HCT116 (cell line): ENCODE data around the gene PLAU. TPM values are rescaled to one million over a fixed set of nuclear protein-coding genes. Genes with fewer than 3 reads are reported as not detected.

Experiments used
- ATAC-seq: fragments of 200-7000 bp; cut with Tn5 transposase; 2 replicates; pipeline ENCODE4 v1.9.1; 2020; ENCODE audit warnings: mild to moderate bottlenecking, moderate library complexity
- BruUV-seq: library from RNA; stranded (reverse); fragments of 400-500 nt; replicated peaks from 2 replicates; lab custom pipeline; 2021; lab: Mats Ljungman, UMichigan
- CTCF ChIA-PET: fragments of 300-600 bp; sonication (Branson Sonifier 250); formaldehyde crosslinking; loops from one replicate; lab custom pipeline; 2021; ENCODE audit warnings: antibody characterized with exemption; lab: Charles Lee
- POLR2A ChIA-PET: fragments of 300-600, 350-600 bp; sonication (Branson Sonifier 250); formaldehyde crosslinking; loops from one replicate; lab custom pipeline; 2021; ENCODE audit warnings: antibody characterized with exemption; lab: Charles Lee
- RAD21 ChIA-PET, 2 experiments: fragments of 300-600 bp; sonication (Branson Sonifier 250); formaldehyde crosslinking; loops; one replicate each; lab custom pipeline; 2023; ENCODE audit warnings: low total read pairs in 2 of 2; ENCODE audit not compliant: uncharacterized antibody in 2 of 2, unreplicated experiment in 2 of 2, low non-redundant PET in 1 of 2; lab: Charles Lee
- DNase-seq: peaks from one replicate; pipeline ENCODE4 v3.0.0-alpha.2; 2010; ENCODE audit warnings: low read depth, low spot score
- H2AFZ ChIP-seq: fragments of 200-600 bp; shearing (Covaris generic), sonication (generic); 2 replicates; pipeline ENCODE4 v1.6.1; 2017; ENCODE audit warnings: low read depth, mixed run types, mixed read lengths, antibody characterized with exemption, low read length; ENCODE audit not compliant: poor library complexity, severe bottlenecking
- H3K27ac ChIP-seq: 2 replicates; pipeline ENCODE4 v1.5.1; 2012; ENCODE audit warnings: low read depth, low read length
- H3K27me3 ChIP-seq: fragments of 200-600 bp; sonication (generic); 2 replicates; pipeline ENCODE4 v1.6.1; 2016; ENCODE audit warnings: mixed run types, low read length, mixed read lengths; ENCODE audit not compliant: insufficient read depth
- H3K36me3 ChIP-seq, 2 experiments: fragments of 200-500 bp in 1 of 2; fragments of 200-600 bp in 1 of 2; sonication (Bioruptor generic) in 1 of 2; sonication (generic) in 1 of 2; 2 replicates each; pipeline versions ENCODE4 v1.5.1 to v1.6.1; 2014 to 2016; ENCODE audit warnings: low read length in 2 of 2, inconsistent platforms in 1 of 2, mixed read lengths in 1 of 2, mixed run types in 1 of 2; ENCODE audit not compliant: insufficient read depth in 2 of 2, control insufficient read depth in 1 of 2
- H3K4me1 ChIP-seq, 2 experiments: fragments of 200-600 bp in 1 of 2; sonication (generic) in 1 of 2; 2 replicates each; pipeline versions ENCODE4 v1.5.1 to v1.6.1; 2012 to 2017; ENCODE audit warnings: low read length in 2 of 2, inconsistent platforms in 1 of 2, mild to moderate bottlenecking in 1 of 2, mixed read lengths in 1 of 2, mixed run types in 1 of 2, moderate library complexity in 1 of 2; ENCODE audit not compliant: insufficient read depth in 2 of 2, control insufficient read depth in 1 of 2
- H3K4me2 ChIP-seq: fragments of 200-600 bp; sonication (generic); 2 replicates; pipeline ENCODE4 v1.6.1; 2017; ENCODE audit warnings: mixed run types, low read length, mixed read lengths
- H3K4me3 ChIP-seq, 2 experiments: fragments of 200-600 bp in 1 of 2; sonication (generic) in 1 of 2; replicated peaks in 1 of 2; 2 replicates each; pipeline ENCODE4 v1.5.1; 2011 to 2016; ENCODE audit warnings: low read length in 2 of 2, control low read depth in 1 of 2, low read depth in 1 of 2, mild to moderate bottlenecking in 1 of 2, mixed read lengths in 1 of 2, mixed run types in 1 of 2
- H3K79me2 ChIP-seq: fragments of 200-600 bp; sonication (generic); 2 replicates; pipeline ENCODE4 v1.6.1; 2017; ENCODE audit warnings: mild to moderate bottlenecking, mixed run types, low read length, moderate library complexity, mixed read lengths; ENCODE audit not compliant: insufficient read depth
- H3K9ac ChIP-seq: fragments of 200-600 bp; sonication (generic); 2 replicates; pipeline ENCODE4 v1.6.1; 2016; ENCODE audit warnings: low read length, mixed read lengths
- H3K9me2 ChIP-seq: fragments of 200-600 bp; sonication (generic), shearing (Covaris generic); 2 replicates; pipeline ENCODE4 v1.6.1; 2017; ENCODE audit warnings: mixed run types, mild to moderate bottlenecking, moderate library complexity; ENCODE audit not compliant: insufficient read depth
- H3K9me3 ChIP-seq, 2 experiments: fragments of 200-500 bp in 1 of 2; fragments of 200-600 bp in 1 of 2; sonication (Bioruptor generic) in 1 of 2; sonication (generic) in 1 of 2; 2 replicates each; pipeline ENCODE4 v1.6.1; 2014 to 2017; ENCODE audit warnings: low read length in 2 of 2, mixed read lengths in 2 of 2, inconsistent platforms in 1 of 2, low read depth in 1 of 2, mild to moderate bottlenecking in 1 of 2, mixed run types in 1 of 2, moderate library complexity in 1 of 2; ENCODE audit not compliant: control insufficient read depth in 1 of 2, insufficient read depth in 1 of 2
- H4K20me1 ChIP-seq: fragments of 200-600 bp; sonication (generic), shearing (Covaris generic); 2 replicates; pipeline ENCODE4 v1.6.1; 2017; ENCODE audit warnings: mixed run types, mild to moderate bottlenecking, moderate library complexity; ENCODE audit not compliant: insufficient read depth
- EGR1 ChIP-seq: IDR thresholded peaks from 2 replicates; pipeline ENCODE4 v1.6.1; 2012; ENCODE audit warnings: low read depth
- ELF1 ChIP-seq: IDR thresholded peaks from 2 replicates; pipeline ENCODE4 v1.6.1; 2012; ENCODE audit warnings: low read depth, borderline replicate concordance
- EZH2 ChIP-seq: fragments of 200-600 bp; sonication (generic); IDR thresholded peaks from 2 replicates; pipeline ENCODE4 v1.6.1; 2017; ENCODE audit warnings: antibody characterized with exemption, mixed run types
- EZH2phosphoT487 ChIP-seq: fragments of 200-600 bp; IDR thresholded peaks from 2 replicates; pipeline ENCODE4 v1.6.1; 2018; ENCODE audit warnings: antibody characterized with exemption, borderline replicate concordance
- FOSL1 ChIP-seq: IDR thresholded peaks from 2 replicates; pipeline ENCODE4 v1.6.1; 2012; ENCODE audit warnings: low read depth
- MAX ChIP-seq: IDR thresholded peaks from 2 replicates; pipeline ENCODE4 v1.6.1; 2012
- POLR2A ChIP-seq: IDR thresholded peaks from 2 replicates; pipeline ENCODE4 v1.7.0; 2011; ENCODE audit warnings: borderline replicate concordance; ENCODE audit not compliant: insufficient read depth, insufficient read length; ENCODE audit errors: extremely low read depth
- RAD21 ChIP-seq: IDR thresholded peaks from 2 replicates; pipeline ENCODE4 v1.6.1; 2012; ENCODE audit warnings: low read depth, mild to moderate bottlenecking
- SIN3A ChIP-seq: IDR thresholded peaks from 2 replicates; pipeline ENCODE4 v1.6.1; 2012; ENCODE audit warnings: low read depth
- SRF ChIP-seq: IDR thresholded peaks from 2 replicates; pipeline ENCODE4 v1.6.1; 2012; ENCODE audit warnings: low read depth
- TCF7L2 ChIP-seq: IDR thresholded peaks from 2 replicates; pipeline ENCODE4 v1.7.0; 2011; ENCODE audit warnings: borderline replicate concordance, inconsistent platforms; ENCODE audit not compliant: insufficient read depth, insufficient read length; ENCODE audit errors: extremely low read depth
- YY1 ChIP-seq: IDR thresholded peaks from 2 replicates; pipeline ENCODE4 v1.6.1; 2011; ENCODE audit warnings: low read length, low read depth, moderate library complexity, mild to moderate bottlenecking; ENCODE audit not compliant: insufficient replicate concordance; ENCODE audit errors: extremely low read depth
- ZFX ChIP-seq: fragments of 450-650 bp; IDR thresholded peaks from 2 replicates; pipeline ENCODE4 v1.6.1; 2017
- intact Hi-C: fragments of 100-400 bp; cut with micrococcal nuclease; formaldehyde crosslinking; loops from 2 replicates; pipeline ENCODE4 v1.10.0; 2022
- total RNA-seq: library from RNA; stranded (reverse); gene quantifications from one replicate; pipeline ENCODE4 v1.2.1, GENCODE V29; 2021; ENCODE audit not compliant: unreplicated experiment
- TF ChIP-seq, protein P1 (sequence below): IDR thresholded peaks from 2 replicates; pipeline ENCODE4 v1.6.1; 2011; ENCODE audit warnings: mild to moderate bottlenecking, low read length, moderate library complexity; ENCODE audit not compliant: insufficient replicate concordance; ENCODE audit errors: extremely low read depth

The PLAU gene
- total RNA-seq, 1 experiment from 2014 or later, result 60.3 TPM

GRCh38 chr10:73924935-73925334, 14.0 kb downstream of the PLAU start:
- RAD21 ChIA-PET, result no interaction called here
- Histone ChIP-seq H3K4me1 (peaks cover 3 to 28% of the 10 kb centered on the region in 2 experiments; a peak in 3 of 4 replicates), H4K20me1 (no peaks in the 10 kb centered on the region), H3K9ac (no peak overlapping the region), H3K9me3 (no peaks in the 10 kb centered on the region), H3K9me2 (no peaks in the 10 kb centered on the region), H3K4me2 (no peak overlapping the region), H3K4me3 (no peak overlapping the region), H3K27ac (no peak overlapping the region), H3K27me3 (no peaks in the 10 kb centered on the region), H3K79me2 (no peaks in the 10 kb centered on the region), H3K36me3 (no peaks in the 10 kb centered on the region), H2AFZ (no peak overlapping the region)
- POLR2A ChIA-PET, result interaction anchor here (1.1 to 1.2 kb wide), 2 partner anchors 8 to 35 kb away, joined by 3 to 12 read pairs; no protein-coding TSS in a partner anchor
- BruUV-seq, result no TSS peak
- CTCF ChIA-PET, result interaction anchor here (1.0 to 1.5 kb wide), 2 partner anchors 15 to 38 kb away, joined by 3 to 5 read pairs; no protein-coding TSS in a partner anchor
- intact Hi-C loops, result no loop called here
- ATAC-seq (no peak), DNase-seq (no peak)
- TF ChIP-seq ELF1, result no peak
- TF ChIP-seq POLR2A, result no peak
- TF ChIP-seq SRF, result no peak
- no peak for TF ChIP-seq SIN3A
- TF ChIP-seq EGR1, result no peak
- TF ChIP-seq, protein P1, sequence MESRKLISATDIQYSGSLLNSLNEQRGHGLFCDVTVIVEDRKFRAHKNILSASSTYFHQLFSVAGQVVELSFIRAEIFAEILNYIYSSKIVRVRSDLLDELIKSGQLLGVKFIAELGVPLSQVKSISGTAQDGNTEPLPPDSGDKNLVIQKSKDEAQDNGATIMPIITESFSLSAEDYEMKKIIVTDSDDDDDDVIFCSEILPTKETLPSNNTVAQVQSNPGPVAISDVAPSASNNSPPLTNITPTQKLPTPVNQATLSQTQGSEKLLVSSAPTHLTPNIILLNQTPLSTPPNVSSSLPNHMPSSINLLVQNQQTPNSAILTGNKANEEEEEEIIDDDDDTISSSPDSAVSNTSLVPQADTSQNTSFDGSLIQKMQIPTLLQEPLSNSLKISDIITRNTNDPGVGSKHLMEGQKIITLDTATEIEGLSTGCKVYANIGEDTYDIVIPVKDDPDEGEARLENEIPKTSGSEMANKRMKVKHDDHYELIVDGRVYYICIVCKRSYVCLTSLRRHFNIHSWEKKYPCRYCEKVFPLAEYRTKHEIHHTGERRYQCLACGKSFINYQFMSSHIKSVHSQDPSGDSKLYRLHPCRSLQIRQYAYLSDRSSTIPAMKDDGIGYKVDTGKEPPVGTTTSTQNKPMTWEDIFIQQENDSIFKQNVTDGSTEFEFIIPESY, result no peak
- TF ChIP-seq EZH2phosphoT487, result no peak
- no peak for TF ChIP-seq FOSL1
- no peak for TF ChIP-seq EZH2

DNA sequence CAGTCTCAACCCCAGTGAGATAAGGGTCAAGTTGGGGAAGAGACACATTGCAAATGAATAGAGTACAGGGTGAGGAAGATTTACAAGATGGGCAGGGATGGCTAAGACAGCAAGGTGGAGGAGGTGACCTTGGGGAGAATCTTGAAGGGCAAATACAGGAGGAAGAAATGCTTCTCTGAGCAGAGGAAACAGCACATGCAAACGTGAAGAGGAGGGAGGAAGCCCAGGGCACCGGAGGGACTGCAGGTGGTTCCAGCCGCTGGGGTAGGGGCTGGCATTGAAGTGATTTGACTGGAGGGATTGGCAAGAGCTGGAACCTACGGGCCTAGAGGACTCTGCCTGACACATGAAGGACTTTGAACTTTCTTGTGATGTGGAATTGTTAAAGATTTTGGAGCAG, 14.6 kb downstream of the PLAU start:
- Histone ChIP-seq H3K36me3 (no peaks in the 10 kb centered on the region), H3K27ac (no peak overlapping the region), H3K9ac (no peak overlapping the region), H3K4me2 (no peak overlapping the region), H4K20me1 (no peaks in the 10 kb centered on the region), H3K9me3 (no peaks in the 10 kb centered on the region), H3K4me1 (peaks cover 7 to 30% of the 10 kb centered on the region in 2 experiments), H3K79me2 (no peaks in the 10 kb centered on the region), H2AFZ (no peak overlapping the region), H3K9me2 (no peaks in the 10 kb centered on the region), H3K4me3 (no peak overlapping the region), H3K27me3 (no peaks in the 10 kb centered on the region)
- ChIA-PET RAD21 (no interaction called here), CTCF (no interaction called here), POLR2A (interaction anchor here (1.6 kb wide), 1 partner anchor 37 kb away, joined by 7 read pairs; no protein-coding TSS in a partner anchor)
- BruUV-seq, result no TSS peak
- ATAC-seq (no peak), DNase-seq (no peak)
- intact Hi-C loops, result no loop called here
- TF ChIP-seq RAD21, result no peak
- no peak for TF ChIP-seq POLR2A
- no peak for TF ChIP-seq TCF7L2
- no peak for TF ChIP-seq YY1
- TF ChIP-seq, protein P1, result no peak
- no peak for TF ChIP-seq MAX
- no peak for TF ChIP-seq ZFX
- no peak for TF ChIP-seq SRF
- no peak for TF ChIP-seq SIN3A
